ENCODE results near the gene DDIT4.
A peak's percentile ranks its signal among the peaks of the same experiment; 100 is the strongest.

DDIT4 gene

GRCh38 chr10:72308320-72308987, 34.7 kb downstream of the DDIT4 start:
- intact Hi-C loops (cut with DNase I; ENCODE audit: low total_unique reads) = no loop called here
- no peaks in the 10 kb centered on the region for H3K36me3 ChIP-seq
- peak overlapping the region in 1 of 2 donors; percentile 18 for H3K27ac ChIP-seq
- TF ChIP-seq CTCF (IDR thresholded peaks at IDR 0.05) = no peak
- H3K9me3 ChIP-seq = no peaks in the 10 kb centered on the region
- peaks cover 0 to 27% (median 14%) of the 10 kb centered on the region in 4 donors for H3K4me1 ChIP-seq
- peak in 1 of 2 donors; percentile 78 for DNase-seq
- H3K27me3 ChIP-seq = no peaks in the 10 kb centered on the region
- no peak overlapping the region for H3K4me3 ChIP-seq

GRCh38 chr10:72309290-72310240, 35.8 kb downstream of the DDIT4 start:
- H3K4me3 ChIP-seq = no peak overlapping the region
- H3K27ac ChIP-seq = no peak overlapping the region
- peaks cover 0 to 30% (median 14%) of the 10 kb centered on the region in 4 donors for H3K4me1 ChIP-seq
- no peaks in the 10 kb centered on the region for H3K9me3 ChIP-seq
- no peak for DNase-seq
- H3K27me3 ChIP-seq = no peaks in the 10 kb centered on the region
- intact Hi-C loops (cut with DNase I; ENCODE audit: low total_unique reads) = no loop called here
- H3K36me3 ChIP-seq = no peaks in the 10 kb centered on the region
- no peak for TF ChIP-seq CTCF (IDR thresholded peaks at IDR 0.05)

- H3K36me3 ChIP-seq = no peaks in the 10 kb centered on the region
- peak overlapping the region in 1 of 2 donors; percentile 1 for H3K27ac ChIP-seq
- H3K4me1 ChIP-seq = peaks cover 0 to 36% (median 20%) of the 10 kb centered on the region in 4 donors
- TF ChIP-seq CTCF (IDR thresholded peaks at IDR 0.05) = no peak
- intact Hi-C loops (cut with DNase I; ENCODE audit: low total_unique reads) = no loop called here
- H3K4me3 ChIP-seq = no peak overlapping the region
- DNase-seq = no peak
- H3K27me3 ChIP-seq = no peaks in the 10 kb centered on the region
- no peaks in the 10 kb centered on the region for H3K9me3 ChIP-seq
Measured at GRCh38 chr10:72310241-72310633, 36.5 kb downstream of the DDIT4 start.

GRCh38 chr10:72310636-72311035, 36.9 kb downstream of the DDIT4 start:
- Histone ChIP-seq H3K36me3 (no peaks in the 10 kb centered on the region), H3K4me1 (peaks cover 0 to 40% (median 23%) of the 10 kb centered on the region in 4 donors), H3K4me3 (no peak overlapping the region), H3K27ac (peak overlapping the region in 1 of 2 donors; percentile 1), H3K9me3 (no peaks in the 10 kb centered on the region), H3K27me3 (no peaks in the 10 kb centered on the region)
- DNase-seq = no peak
- no peak for TF ChIP-seq CTCF (IDR thresholded peaks at IDR 0.05)
- intact Hi-C loops (cut with DNase I; ENCODE audit: low total_unique reads) = no loop called here

GRCh38 chr10:72311667-72312066, 37.9 kb downstream of the DDIT4 start:
- intact Hi-C loops (cut with DNase I; ENCODE audit: low total_unique reads) = no loop called here
- Histone ChIP-seq H3K27ac (no peak overlapping the region), H3K4me3 (no peak overlapping the region), H3K27me3 (no peaks in the 10 kb centered on the region), H3K9me3 (no peaks in the 10 kb centered on the region), H3K36me3 (no peaks in the 10 kb centered on the region), H3K4me1 (peaks cover 0 to 51% (median 33%) of the 10 kb centered on the region in 4 donors)
- no peak for DNase-seq
- no peak for TF ChIP-seq CTCF (IDR thresholded peaks at IDR 0.05)
